GM19099 (cell line): Measurements from ENCODE around the gene DOCK9.

Experiments
- POLR2A ChIP-seq: IDR thresholded peaks from 3 replicates; pipeline ENCODE4 v1.6.1; 2011; ENCODE audit warnings: low read depth; ENCODE audit not compliant: insufficient read length; ENCODE audit errors: extremely low read depth

Gene DOCK9

DNA sequence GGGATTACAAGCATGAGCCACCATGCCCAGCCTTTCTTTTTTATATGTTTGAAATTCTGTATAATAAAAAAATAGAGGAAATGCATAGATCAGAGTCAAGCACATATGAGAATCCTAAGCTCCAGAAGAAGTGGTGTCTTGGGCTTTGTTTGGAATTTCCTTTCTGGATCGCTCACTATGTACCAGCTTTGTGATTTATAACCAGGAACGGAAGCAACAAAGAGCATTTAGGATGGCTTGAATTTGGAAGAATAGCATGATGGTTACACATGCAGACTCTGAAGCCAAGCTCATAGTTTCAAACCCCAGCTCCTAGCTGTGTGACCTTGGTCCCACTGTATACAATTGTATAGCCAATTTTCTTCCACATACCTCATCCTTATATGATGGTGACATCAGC lies 197.4 kb downstream of the DOCK9 start:
- no peak for TF ChIP-seq POLR2A

DNA sequence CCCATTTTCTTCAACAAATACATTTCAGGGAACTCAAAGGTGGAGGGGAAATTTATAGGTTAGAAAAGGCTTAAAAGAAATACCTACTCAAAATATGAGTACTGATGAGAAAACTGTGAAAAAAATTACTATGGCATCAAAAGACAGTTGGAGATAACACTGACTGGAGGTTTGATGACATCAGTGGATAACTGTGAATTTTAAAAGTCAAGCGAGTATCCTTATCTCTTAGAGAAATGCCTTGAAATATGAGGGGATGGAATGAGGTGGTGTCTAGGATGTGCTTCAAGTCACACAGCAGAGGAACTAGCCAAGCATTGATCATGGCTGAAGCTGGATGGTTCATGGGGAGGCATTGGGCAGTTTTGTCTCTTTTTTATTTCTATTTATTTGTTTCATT lies 198.2 kb downstream of the DOCK9 start:
- no peak for TF ChIP-seq POLR2A

DNA sequence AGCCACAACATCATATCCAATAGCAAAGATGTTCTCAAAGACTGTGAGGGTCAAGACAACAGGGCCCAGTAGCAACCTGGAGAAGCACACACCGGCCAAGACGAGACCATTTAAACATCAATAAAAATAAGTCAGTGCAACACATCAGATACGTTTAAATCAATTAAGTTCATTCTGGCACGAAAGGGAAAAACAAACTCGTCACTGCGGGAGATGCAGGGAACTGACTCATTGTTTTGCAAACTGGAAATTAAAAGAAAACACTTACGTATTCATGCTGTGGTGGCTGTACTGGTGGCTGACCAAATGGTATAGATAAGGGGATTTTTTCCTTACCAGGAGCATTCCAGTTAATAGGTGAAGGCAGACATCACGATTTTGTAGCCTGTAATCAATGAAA lies 199.1 kb downstream of the DOCK9 start:
- no peak for TF ChIP-seq POLR2A

DNA sequence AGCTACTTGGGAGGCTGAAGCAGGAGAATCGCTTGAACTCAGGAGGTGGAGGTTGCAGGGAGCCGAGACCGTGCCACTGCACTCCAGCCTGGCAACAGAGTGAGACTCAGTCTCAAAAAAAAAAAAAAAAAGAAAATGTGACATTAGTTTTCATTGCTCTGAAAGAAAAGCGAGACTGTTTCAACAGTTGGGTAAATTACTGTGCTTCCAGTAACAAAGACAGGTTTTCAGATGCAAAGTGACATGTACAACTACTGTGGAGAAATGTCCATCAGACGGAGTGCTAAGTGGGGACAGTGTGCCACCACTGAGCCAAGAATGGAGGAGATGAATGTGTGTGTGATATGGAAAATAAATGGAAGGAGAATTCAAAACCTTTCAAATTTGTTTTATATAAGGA lies 201.2 kb downstream of the DOCK9 start:
- TF ChIP-seq POLR2A, result no peak

DNA sequence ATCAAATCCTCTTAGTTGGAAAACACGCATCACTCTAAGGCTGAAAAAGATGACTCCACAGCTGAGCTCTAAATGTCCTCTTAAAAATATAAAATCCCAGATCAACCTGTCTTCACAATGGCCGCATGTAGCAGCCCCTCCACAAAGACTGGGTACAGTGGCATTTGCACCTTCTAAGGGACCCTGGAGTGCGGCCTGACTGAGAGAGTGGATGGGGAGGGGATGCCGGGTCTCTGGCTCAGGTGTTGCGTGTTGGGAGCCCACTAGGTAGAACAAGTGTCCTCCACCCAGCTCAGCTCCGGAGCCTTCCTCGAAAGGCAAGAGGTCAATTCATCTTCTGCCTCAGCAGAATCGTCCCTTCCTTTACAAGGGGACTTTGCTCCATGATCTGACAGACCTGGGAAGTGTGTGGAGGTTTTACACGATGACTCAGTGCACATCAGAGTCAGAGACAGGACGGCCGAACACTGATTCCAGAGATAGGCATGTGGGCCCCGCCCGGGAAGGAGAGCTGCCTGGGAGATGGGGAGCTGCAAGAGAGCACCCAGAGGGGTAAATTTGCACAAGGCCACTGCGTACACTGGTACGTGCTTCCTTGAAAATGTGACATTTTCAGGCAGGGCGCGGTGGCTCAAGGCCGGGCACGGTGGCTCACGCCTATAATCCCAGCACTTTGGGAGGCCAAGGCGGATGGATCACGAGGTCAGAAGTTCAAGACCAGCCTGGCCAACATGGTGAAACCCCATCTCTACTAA lies 201.8 kb downstream of the DOCK9 start:
- no peak for TF ChIP-seq POLR2A

DNA sequence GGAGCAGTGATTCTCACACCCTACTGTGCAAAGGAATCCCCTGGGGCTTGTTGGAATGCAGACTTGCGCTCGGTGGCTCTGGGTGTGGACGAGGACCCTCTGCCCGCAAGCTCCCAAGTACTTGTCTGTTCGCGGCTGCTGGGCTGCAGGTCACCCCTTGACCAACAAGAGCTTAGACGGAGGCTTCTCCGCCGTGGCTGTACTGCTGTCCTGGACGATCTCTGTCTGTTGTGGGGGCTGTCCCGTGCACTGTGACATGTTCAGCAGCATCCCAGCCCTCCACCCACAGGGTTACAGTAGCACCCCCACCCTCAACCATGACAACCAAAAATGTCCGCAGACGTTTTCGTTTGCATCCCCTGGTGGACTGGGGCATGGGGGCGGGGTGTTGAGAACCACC lies 202.5 kb downstream of the DOCK9 start:
- TF ChIP-seq POLR2A, result no peak

DNA sequence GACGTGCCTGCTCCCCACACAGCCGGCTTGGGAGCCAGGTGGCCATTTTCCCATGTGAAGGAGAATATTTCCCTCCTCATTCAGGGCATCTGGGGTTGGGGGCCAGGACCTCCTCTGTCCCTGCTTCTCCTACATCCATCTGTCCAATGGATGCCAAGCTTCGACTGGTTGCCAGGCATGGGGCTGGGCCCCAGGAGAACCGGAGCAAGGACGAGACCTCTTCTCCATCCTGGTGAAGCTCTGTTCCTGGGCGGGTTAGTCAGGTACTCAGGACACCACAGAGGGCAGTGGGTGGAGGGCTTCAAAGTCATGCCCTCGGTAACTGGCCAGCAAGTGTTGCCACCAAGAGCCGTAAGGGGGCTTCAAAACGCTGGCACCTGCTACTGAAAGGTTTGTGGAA lies 203.1 kb downstream of the DOCK9 start:
- TF ChIP-seq POLR2A, result no peak

DNA sequence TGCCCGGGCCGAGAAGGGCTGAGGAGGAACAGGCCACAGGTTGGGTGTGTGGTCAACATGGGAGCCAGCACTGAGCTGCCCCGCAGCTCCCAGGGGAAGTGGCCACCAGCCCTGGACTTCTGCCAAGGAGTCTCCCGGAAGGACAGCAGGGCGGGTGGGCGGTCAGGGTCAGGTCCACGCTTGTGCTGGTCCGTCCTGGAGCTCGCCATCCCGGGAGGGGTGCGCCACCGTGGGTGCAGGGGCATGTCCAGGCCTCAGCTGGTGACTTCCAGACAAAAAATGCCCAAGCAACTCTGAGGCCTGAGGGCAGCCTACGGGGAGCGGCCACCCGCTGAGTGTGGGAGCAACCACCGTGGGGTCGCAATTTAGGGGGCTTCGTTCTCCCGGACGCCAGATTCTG lies 203.9 kb downstream of the DOCK9 start:
- no peak for TF ChIP-seq POLR2A

DNA sequence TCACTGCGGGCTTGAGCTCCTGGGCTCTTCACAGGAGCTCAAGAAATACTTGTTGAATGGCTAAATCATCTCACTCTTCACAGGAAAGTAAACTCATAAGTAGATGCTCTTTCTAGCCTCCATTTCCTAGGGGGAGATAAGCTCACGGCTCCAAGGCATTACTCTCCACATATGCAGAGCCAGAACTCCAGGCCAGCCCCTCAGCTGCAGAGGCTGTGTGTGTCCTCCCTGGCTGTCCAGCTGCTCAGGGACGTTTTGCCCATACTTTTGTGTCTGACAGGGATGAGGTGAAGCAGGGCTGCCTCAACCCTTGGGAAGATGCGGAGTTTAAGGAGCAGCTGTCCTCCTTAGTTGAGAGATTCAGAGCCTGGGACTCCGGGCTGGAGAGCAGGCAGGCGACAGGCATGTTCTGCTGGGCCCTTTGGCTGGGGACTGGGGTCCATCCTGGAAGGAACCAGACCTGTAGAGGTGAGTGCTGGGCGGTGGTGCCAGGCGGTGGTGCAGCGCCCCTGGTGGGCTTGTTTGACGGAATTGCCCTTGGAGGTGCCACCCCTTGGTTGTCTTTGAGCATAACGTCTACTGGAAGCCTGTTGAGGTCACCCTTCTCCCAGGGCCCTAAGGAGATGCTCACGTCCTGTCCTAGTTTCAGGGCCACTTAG lies 204.9 kb downstream of the DOCK9 start:
- TF ChIP-seq POLR2A, result no peak

DNA sequence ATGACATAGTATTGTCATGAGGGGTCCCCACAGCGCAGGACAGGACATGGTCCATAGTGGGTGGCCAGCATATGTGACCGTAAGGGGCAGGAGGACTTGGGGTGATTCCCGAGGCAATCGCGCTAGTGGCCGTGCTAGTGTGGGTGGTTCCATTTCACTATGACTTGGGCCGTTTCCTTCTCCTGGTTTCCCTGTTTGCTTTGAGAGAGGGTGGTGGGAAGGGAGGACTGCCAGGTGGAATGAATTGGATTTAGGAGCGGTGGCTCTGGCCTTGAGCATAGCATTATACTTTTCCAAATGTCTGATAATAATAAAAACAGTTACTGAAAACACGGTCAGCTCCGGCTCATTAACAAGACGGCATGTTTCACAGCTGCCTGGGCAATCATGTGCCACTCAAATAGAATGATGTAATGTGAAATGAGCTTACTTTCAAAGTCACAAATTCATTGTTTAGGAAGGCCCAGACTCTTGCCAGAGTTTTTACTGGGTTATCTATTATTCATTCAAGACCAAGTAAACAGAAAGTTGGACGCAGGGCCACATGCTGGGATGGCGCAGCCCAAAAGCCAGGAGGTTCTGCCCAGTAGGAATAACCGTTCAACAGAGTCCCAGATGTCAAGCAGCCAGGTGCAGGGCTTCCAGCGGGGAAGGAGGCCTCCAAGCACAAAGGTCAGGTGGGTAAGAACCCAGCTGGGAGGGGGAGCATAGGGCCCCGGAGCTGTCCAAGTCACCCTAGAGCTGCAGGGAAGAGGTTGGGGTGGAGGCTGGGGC lies 205.8 kb downstream of the DOCK9 start:
- no peak for TF ChIP-seq POLR2A

DNA sequence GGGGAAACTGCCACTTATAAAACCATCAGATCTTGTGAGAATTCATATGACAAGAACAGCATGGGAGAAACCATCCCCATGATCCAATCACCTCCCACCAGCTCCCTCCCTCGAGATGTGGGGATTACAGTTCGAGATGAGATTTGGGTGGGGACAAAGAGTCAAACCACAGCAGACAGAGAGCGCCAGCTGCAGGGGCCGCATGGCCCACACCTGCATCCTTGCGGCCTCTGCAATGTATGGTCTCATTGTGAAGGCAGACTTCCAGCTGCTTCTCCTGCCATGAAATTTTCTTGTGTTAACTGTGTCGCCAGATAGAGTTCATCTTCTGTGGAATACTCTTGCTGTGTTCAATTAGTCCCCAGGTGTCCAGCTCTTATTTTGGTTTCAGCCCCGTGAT lies 208.1 kb downstream of the DOCK9 start:
- no peak for TF ChIP-seq POLR2A

DNA sequence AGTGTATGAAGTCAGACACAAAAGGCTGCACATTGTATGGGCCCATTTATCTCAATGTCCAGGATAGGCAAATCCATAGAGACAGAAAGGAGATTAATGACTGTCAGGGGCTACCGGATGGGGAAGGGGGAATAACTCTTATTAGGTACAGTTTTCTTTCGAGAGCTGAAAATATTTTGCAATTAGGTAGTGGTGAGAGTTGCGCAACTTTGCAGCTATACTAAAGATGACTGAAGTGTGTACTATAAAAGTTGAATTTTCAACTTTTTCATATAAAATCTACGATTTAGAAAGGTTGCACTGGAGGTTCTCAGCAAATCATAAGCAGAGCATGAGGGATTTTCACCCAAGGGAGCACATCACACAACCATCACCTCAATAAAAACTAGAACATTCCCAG lies 209.3 kb downstream of the DOCK9 start:
- no peak for TF ChIP-seq POLR2A

DNA sequence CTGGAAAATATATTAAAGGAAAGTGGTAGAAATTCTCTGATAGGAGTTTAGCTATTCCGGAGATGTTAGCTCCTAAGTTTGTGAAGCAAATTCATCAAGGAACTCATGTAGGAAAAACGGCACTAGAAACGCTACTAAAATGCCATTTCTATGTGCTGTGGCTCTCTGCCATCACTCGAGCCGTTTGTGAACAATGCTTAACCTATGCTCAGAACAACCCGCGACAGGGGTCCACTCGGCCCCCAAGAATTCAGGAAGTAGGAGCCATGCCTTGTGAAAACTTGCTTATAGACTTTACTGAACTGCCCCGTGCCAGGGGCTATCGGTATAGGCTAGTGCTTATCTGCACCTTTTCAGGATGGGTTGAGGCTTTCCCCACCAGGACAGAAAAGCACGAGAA lies 211.2 kb downstream of the DOCK9 start:
- no peak for TF ChIP-seq POLR2A

DNA sequence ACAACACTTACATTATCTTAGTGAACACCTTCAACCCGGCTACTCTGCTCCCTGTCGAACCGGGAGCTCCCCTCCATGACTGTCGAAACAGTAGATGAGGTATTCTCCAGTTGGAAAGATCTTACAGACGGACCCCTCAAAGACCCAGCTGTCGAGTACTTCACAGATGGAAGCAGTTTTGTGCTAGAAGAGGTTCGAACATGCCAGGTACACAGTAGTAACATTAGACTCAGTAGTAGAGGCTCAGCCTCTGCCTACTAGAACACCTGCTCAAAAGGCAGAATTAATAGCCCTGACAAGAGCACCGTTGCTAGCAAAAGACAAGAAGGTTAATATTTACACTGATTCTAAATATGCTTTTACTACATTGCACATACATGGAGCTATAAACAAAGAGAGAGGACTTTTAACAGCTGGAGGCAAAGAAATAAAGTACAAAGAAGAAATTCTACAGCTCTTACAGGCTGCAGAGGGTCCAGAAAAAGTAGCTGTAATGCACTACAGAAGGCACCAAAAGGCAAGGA lies 211.8 kb downstream of the DOCK9 start:
- no peak for TF ChIP-seq POLR2A

DNA sequence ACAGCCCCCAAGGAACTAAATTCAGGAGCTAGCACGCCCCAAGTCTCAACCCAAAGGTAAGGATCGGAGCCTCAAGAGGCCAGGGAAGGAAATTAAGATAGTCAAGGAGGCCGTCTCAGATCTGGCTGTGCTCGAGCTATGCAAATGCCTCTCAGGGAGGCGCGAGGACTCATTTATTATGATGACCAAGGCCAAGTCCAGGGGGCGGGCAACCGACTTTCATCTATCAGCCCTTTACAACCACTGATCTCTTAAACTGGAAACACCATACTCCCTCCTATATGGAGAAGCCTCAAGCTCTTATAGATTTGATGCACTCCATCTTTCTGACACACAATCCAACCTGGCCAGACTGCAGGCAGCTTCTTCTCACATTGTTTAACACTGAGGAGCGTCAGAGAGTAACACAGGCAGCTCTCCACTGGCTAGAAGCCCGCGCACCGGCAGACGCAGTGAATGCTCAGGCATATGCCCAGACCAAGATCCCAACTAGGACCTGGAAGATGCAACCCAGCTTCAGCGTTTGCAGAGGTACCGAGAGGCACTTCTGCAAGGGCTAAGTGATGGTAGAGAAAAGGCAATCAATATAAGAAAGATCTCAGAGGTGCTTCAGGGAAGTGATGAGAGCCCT lies 215.8 kb downstream of the DOCK9 start:
- no peak for TF ChIP-seq POLR2A
